ENCODE results near the gene TEKT5.
A peak's percentile ranks its signal among the peaks of the same experiment; 100 is the strongest.
"Not testable (repeated sequence)": the region's sequence is repeated elsewhere in the genome, so short reads cannot be mapped to it uniquely, and the experiment has no call there.

TEKT5 gene

DNA sequence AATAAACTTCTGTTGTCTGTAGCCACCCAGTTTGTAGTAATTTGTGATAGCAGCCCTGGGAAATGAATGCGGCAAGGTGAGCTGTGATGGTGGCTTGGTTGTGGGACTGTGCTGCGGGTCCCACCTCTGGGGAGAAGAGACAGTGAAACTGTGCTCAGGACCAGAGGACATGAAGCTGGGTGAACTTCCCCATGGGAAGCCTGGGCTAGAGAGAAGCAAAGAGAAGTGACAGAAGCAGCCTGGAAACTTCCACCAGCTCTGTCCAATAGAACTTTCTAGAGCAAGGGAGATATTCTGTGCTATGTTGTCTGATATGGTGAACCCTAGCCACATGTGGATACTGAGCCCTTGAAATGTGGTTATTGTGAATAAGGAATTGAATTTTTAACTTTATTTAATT lies 62.8 kb downstream of the TEKT5 start:
- DNase-seq (ENCODE audit: low read depth) = no peak

DNA sequence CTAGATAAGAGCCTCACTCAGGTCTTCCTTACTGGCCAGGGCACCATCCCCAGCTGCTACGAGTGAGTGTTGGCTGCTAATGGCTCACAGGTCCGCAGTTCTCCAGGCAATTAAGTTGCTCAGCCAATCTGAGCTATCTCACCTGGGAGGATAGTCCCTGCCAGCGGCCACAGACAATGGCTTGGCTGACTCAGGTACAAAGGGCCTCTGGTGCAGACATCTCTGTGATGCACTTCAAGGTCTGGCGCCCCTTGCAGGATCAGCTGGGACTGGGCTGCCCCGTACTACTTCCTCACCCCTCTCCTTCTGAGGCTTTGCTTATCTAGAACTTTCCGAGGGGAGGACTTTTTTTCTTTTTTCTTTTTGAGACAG lies 65.2 kb downstream of the TEKT5 start:
- DNase-seq (ENCODE audit: low read depth) = no peak

GRCh38 chr16:10625595-10626357 lies 69.0 kb downstream of the TEKT5 start:
- DNase-seq (ENCODE audit: low read depth) = no peak

DNA sequence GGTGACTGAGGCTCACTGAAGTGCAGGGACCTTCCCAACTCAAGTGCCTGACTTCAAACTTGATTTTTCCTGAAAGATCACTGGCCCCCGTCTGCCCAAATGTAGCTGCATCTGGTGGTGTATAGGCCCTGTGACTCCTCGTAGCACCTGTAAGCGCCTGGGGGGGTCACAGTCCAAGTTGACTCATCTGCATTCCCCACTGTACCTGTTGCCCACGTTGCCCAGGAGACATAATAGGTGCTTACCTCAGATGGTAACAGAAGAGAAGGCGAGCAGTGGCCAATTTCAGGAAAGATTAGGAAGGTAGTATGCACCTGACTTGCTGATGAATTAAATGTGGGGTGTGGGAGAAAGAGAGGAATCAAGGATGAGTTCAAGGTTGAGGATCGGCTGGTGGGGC lies 70.2 kb downstream of the TEKT5 start:
- DNase-seq (ENCODE audit: low read depth) = no peak

DNA sequence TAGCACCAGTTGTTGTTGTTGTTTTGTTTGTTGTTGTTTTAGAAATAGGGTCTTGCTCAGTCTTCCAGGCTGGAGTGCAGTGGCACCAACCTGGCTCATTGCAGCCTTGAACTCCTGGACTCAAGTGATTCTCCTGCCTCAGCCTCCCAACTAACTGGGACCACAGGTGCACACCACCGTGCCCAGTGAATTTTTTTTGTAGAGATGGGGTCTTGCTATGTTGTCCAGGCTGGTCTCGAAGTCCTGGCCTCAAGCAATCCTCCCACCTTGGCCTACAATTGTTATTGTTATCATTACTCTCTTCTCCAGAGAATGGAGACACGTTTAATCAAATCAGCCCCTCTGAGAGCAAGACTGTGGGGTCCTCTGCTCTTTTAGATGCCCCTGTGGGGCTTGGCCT lies 71.7 kb downstream of the TEKT5 start:
- no peak for DNase-seq (ENCODE audit: low read depth)

GRCh38 chr16:10622036-10622921 lies 72.5 kb downstream of the TEKT5 start:
- DNase-seq (ENCODE audit: low read depth) = no peak

DNA sequence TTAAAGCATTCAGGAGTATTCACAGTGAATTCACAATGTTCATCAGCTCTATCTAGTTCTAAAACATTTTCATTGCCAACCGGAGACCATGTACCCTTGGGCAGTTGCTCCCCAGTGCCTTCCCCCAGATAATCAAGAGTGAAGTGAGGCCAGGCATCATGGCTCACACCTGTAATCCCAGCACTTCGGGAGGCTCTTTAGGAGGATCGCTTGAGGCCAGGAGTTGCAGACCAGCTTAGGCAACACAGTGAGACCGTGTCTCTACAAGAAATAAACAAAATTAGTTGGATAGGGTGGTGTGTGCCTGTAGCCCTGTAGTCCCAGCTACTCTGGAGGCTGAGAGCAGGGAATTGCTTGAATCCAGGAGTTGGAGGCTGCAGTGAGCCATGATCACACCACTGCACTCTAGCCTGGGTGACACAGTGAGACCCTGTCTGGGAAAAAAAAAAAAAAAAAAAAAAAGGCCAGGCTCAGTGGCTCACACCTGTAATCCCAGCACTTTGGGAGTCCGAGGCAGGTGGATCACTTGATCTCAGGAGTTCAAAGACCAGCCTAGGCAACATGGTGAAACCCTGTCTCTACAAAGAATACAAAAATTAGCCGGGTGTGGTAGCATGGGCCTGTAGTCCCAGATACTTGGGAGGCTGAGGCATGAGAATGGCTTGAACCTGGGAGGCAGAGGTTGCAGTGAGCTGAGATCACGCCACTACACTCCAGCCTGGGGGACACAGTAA lies 73.3 kb downstream of the TEKT5 start:
- DNase-seq (ENCODE audit: low read depth) = not testable (repeated sequence)

GRCh38 chr16:10620120-10620519 lies 74.6 kb downstream of the TEKT5 start:
- no peak for DNase-seq (ENCODE audit: low read depth)

DNA sequence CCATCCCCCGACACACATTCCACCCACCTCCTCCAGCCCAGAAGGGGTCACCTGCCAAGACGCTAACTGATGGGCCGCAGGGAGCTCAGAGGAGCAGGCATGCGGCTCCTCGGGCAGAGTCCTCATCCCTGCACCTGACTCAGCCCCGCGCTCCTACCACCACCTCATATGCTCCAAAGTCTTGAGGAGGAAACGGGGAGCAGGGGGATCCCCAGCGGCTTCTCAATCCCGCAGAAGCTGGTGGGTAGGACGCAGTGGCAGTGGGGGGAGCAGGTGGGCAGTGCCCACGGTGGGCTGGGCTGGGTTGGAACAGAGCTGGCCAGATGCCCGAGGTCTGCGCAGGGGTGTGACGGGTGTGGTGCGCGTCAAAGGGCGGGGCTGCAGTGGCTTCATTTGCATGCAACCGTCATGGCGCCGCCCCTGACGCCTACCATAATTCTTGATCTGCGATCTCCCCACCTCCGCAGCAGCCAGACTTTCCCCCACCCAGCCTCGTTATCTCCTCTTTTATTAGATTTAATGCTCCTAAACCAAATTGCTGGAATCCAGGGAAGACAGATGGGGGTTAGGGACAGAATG lies 75.4 kb downstream of the TEKT5 start:
- DNase-seq (ENCODE audit: low read depth) = peak; percentile 32

DNA sequence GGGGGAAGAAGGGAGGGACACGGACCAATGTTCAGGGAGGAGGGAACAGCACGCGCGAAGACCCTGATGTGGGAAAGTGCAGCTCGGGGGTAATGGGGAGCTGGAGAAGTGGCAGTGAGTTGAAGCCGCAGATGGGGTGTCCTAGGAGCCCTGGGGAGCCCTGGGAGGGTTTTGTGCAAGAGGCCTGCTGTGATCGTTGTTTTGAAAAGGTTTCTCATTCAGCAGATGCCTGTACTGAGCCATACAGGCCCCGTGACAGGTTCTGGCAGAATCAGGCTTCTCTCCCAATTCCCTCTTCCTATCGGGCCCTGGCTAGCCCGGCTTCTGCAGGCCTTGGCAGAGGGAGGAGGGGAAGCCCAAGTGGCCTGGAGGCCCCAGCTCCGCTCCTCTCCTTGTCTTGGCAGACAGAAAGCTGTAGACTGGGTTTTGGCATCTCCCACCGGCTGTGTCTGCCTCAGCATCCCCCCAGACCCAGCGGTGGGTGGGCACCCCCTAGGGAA lies 76.0 kb downstream of the TEKT5 start:
- no peak for DNase-seq (ENCODE audit: low read depth)

- no peak for DNase-seq (ENCODE audit: low read depth)
These were observed 76.9 kb downstream of the TEKT5 start for GRCh38 chr16:10617662-10618420.

DNA sequence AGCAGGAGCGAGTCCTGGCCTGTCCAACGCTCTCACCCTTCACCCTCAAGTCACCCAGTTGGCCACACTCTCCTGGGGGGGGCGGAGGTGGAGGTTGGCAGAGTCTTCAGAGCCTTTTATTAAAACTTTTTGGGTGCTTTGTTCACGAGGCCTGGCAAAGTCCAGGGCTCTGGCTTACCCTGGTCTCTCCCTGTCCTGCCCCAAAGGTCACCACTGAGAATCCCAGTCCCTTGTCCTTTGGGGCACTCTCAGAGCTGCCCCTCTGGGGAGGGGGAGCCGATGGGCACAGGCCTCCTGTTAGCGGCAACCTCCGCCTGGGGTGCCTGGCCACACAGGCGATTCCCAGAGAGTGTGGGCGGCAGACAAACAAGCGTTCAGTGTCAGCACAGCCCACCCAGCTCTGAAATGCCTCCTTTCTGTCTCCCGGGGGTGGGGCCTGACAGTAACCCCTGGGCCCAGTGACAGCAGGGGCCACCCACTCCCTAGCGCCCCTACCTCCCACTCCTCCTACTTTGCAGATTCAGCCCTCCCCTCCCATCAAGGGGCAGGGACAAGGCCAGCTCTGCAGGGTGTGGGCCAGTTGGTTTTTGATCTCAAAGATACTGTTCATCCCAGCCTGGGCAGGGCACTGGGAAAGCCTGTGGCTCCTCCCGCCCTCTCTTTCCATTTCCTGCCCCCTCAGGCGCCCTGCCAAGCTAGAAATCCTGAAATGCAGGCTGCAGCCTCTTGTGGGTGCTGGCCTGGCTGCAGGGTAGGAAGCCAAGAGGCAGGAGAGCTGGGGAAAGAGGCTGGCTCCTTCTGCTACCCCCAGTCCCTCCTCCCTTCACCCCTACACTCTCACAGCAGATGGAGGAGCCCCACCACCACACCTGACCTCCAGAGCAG lies 77.7 kb downstream of the TEKT5 start:
- DNase-seq (ENCODE audit: low read depth) = no peak

DNA sequence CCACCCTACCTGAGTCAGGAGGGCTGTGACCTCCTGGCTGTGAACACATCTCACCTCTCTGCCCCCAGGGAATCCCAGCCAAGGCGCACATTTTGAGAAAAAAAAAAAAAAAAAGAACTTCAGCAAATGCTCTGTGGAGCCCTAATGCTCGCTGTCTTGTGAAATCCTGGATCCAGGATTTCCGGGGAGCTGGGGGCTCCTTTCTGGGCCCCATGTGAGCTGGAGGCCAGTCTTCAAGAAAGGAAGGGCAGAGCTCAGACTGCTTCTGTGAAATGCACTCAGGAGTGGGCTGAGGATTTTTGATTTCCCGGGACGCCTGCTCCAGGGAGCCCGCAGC lies 78.3 kb downstream of the TEKT5 start:
- DNase-seq (ENCODE audit: low read depth) = no peak

- DNase-seq (ENCODE audit: low read depth) = no peak
These were observed 80.0 kb downstream of the TEKT5 start for GRCh38 chr16:10614685-10615084.

DNA sequence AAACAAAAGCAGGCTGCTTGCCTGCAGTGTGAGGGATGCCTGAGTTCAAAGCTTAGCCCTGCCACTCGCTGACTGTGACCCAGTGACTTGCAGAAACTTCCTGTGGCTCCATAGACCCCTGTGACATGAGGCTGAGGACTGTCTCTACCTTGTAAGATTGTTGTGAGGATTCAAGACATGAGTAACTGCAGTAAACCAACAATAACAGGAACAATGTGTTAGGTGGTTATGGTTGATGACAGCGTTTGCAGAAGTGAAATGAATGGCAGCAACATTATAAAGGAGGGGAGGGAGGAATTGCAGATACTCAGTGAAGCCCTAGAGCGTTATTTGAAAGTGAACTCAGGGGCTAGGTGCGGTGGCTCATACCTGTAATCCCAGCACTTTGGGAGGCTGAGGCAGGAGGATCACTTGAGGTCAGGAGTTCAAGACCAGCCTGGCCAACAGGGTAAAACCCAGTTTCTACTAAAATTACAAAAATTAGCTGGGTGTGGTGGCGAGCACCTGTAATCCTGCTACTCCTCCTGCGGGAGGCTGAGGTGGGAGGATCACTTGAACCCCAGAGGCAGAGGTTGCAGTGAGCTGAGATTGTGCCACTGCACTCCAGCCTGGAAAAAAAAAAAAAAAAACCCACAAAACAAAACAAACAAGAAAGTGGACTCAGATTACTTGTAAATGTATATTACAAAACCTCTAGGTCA lies 80.8 kb downstream of the TEKT5 start:
- no peak for DNase-seq (ENCODE audit: low read depth)

- no peak for DNase-seq (ENCODE audit: low read depth)
These were observed 82.0 kb downstream of the TEKT5 start for GRCh38 chr16:10612649-10613179.

- DNase-seq (ENCODE audit: low read depth) = no peak
These were observed 82.8 kb downstream of the TEKT5 start for GRCh38 chr16:10611825-10612342.

DNA sequence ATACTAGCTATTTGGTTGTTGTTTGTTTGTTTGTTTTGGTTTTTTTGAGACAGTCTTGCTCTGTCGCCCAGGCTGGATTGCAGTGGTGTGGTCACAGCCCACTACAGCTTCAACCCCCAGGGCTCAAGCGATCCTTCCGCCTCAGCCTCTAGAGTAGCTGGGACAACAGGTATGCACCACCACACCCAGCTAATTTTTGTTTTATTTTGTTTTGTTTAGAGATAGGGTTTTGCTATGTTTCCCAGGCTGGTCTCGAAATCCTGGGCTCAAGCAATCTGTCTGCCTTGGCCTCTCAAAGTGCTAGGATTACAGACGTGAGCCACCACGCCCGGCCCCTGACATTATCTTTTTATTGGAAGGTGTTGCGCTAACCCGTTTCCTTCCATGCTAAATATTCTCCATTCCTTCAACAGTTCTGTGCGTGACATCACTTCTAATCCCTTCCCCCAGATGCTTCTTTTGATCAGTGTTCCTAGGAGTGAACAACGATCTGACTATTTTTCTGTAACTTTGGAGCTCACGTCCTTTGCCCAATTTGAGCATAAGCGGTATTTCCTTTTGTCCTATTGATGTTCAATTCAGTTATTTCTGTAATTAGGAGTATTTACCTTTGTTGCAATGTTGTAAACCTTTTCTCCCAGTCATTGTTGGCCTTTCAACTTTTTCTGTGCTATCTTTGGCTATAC lies 84.1 kb downstream of the TEKT5 start:
- no peak for DNase-seq (ENCODE audit: low read depth)

- DNase-seq (ENCODE audit: low read depth) = no peak
These were observed 85.3 kb downstream of the TEKT5 start for GRCh38 chr16:10609402-10609774.

All from activated T-cell treated with anti-CD3 and anti-CD28 coated beads for 48 hours (primary cell).